Fibroblast of lung (primary cell): ENCODE data around the gene OR2S2. TPM values are rescaled to one million over a fixed set of nuclear protein-coding genes. Genes with fewer than 3 reads are reported as not detected.

Source experiments
- DNase-seq, 2 donors: peaks; one replicate each; pipeline versions ENCODE4 v3.0.0 to v3.0.0-alpha.2; 2010; ENCODE audit warnings: low read depth in 2 of 2
- H2AFZ ChIP-seq: 2 replicates; pipeline ENCODE4 v1.5.1; 2012; ENCODE audit warnings: low read length, control low read depth, inconsistent platforms
- H3K27ac ChIP-seq: 2 replicates; pipeline ENCODE4 v1.5.1; 2011; ENCODE audit warnings: low read length, control low read depth; ENCODE audit not compliant: insufficient read depth
- H3K27me3 ChIP-seq: 2 replicates; pipeline ENCODE4 v1.5.1; 2011; ENCODE audit warnings: mild to moderate bottlenecking, low read length; ENCODE audit not compliant: control insufficient read depth, insufficient read depth
- H3K36me3 ChIP-seq: 2 replicates; pipeline ENCODE4 v1.5.1; 2011; ENCODE audit warnings: low read length; ENCODE audit not compliant: control insufficient read depth, insufficient read depth
- H3K4me1 ChIP-seq: 2 replicates; pipeline ENCODE4 v1.5.1; 2011; ENCODE audit warnings: low read length; ENCODE audit not compliant: control insufficient read depth, insufficient read depth; ENCODE audit errors: extremely low read depth
- H3K4me2 ChIP-seq: 2 replicates; pipeline ENCODE4 v1.5.1; 2011; ENCODE audit warnings: low read length, control low read depth; ENCODE audit not compliant: insufficient read depth; ENCODE audit errors: extremely low read depth
- H3K4me3 ChIP-seq, 4 experiments: fragments of 200-600 bp in 1 of 4; sonication (generic) in 1 of 4; replicated peaks in 1 of 4; 2 replicates each; pipeline ENCODE4 v1.5.1; 2011 to 2016; ENCODE audit warnings: low read length in 4 of 4, low read depth in 3 of 4, mild to moderate bottlenecking in 3 of 4, control low read depth in 2 of 4, inconsistent platforms in 1 of 4, mixed read lengths in 1 of 4; ENCODE audit not compliant: insufficient read depth in 1 of 4; ENCODE audit errors: control extremely low read depth in 1 of 4
- H3K79me2 ChIP-seq: 2 replicates; pipeline ENCODE4 v1.5.1; 2012; ENCODE audit warnings: mild to moderate bottlenecking, low read length, inconsistent platforms; ENCODE audit not compliant: control insufficient read depth, insufficient read depth
- H3K9ac ChIP-seq: 2 replicates; pipeline ENCODE4 v1.5.1; 2011; ENCODE audit warnings: mild to moderate bottlenecking, low read length, control low read depth; ENCODE audit not compliant: insufficient read depth
- H3K9me3 ChIP-seq: 2 replicates; pipeline ENCODE4 v1.5.1; 2012; ENCODE audit warnings: low read depth, low read length; ENCODE audit not compliant: control insufficient read depth, insufficient read depth
- H4K20me1 ChIP-seq: 2 replicates; pipeline ENCODE4 v1.5.1; 2011; ENCODE audit warnings: low read length; ENCODE audit not compliant: control insufficient read depth, insufficient read depth; ENCODE audit errors: extremely low read depth
- CTCF ChIP-seq, 2 donors: IDR thresholded peaks in 1 of 2; conservative IDR thresholded peaks in 1 of 2; 1 replicate in 1 of 2; 2 replicates in 1 of 2; pipeline ENCODE4 v1.5.1; 2011 to 2012; ENCODE audit warnings: low read length in 2 of 2, control low read depth in 1 of 2, inconsistent platforms in 1 of 2, low read depth in 1 of 2, mild to moderate bottlenecking in 1 of 2
- EZH2 ChIP-seq: IDR thresholded peaks from 2 replicates; pipeline ENCODE4 v1.5.1; 2012; ENCODE audit warnings: low read length, control low read depth, mild to moderate bottlenecking; ENCODE audit errors: missing control alignments
- polyA plus RNA-seq, 2 donors: library from polyadenylated mRNA; depleted of rRNA in 1 of 2; stranded (reverse) in 1 of 2; unstranded in 1 of 2; fragments of >200 nt; gene quantifications; 2 replicates each; pipeline ENCODE4 v1.2.1, GENCODE V29; 2011 to 2012; ENCODE audit warnings: missing spikeins in 1 of 2
- total RNA-seq: library from RNA; depleted of rRNA; stranded (reverse); fragments of >200 nt; gene quantifications from 2 replicates; pipeline ENCODE4 v1.2.1, GENCODE V29; 2014

Gene OR2S2
- total and polyA plus RNA-seq, 2 donors (not counting 1 experiment from before 2014, with no cell fraction given), result 0.17 to 0.18 TPM

GRCh38 chr9:35919212-35920008, 38.5 kb downstream of the OR2S2 start:
- no peaks in the 10 kb centered on the region for H3K9me3 ChIP-seq
- no peak overlapping the region for H3K9ac ChIP-seq
- H4K20me1 ChIP-seq, result no peaks in the 10 kb centered on the region
- H3K79me2 ChIP-seq, result no peaks in the 10 kb centered on the region
- H3K4me3 ChIP-seq, result no peak overlapping the region
- no peaks in the 10 kb centered on the region for H3K36me3 ChIP-seq
- no peak overlapping the region for H2AFZ ChIP-seq
- TF ChIP-seq EZH2 (no peak), CTCF (conservative IDR thresholded peaks at IDR 0.05 in 1 of 2, IDR thresholded peaks at IDR 0.05 in 1 of 2; ENCODE audit: low read depth in 1 of 2, low read length in 2 of 2) (no peak)
- H3K27ac ChIP-seq, result no peak overlapping the region
- H3K27me3 ChIP-seq, result no peaks in the 10 kb centered on the region
- peaks cover 6% of the 10 kb centered on the region for H3K4me1 ChIP-seq
- no peak overlapping the region for H3K4me2 ChIP-seq
- peak in 1 of 2 donors; percentile 19 for DNase-seq

GRCh38 chr9:35918780-35919179, 39.2 kb downstream of the OR2S2 start:
- peaks cover 5% of the 10 kb centered on the region for H3K4me1 ChIP-seq
- no peak for DNase-seq
- no peaks in the 10 kb centered on the region for H4K20me1 ChIP-seq
- no peak for TF ChIP-seq EZH2
- TF ChIP-seq CTCF (conservative IDR thresholded peaks at IDR 0.05 in 1 of 2, IDR thresholded peaks at IDR 0.05 in 1 of 2; ENCODE audit: low read depth in 1 of 2, low read length in 2 of 2), result no peak
- H3K4me3 ChIP-seq, result no peak overlapping the region
- no peak overlapping the region for H3K27ac ChIP-seq
- no peaks in the 10 kb centered on the region for H3K79me2 ChIP-seq
- H3K4me2 ChIP-seq, result no peak overlapping the region
- no peaks in the 10 kb centered on the region for H3K27me3 ChIP-seq
- no peak overlapping the region for H3K9ac ChIP-seq
- no peak overlapping the region for H2AFZ ChIP-seq
- no peaks in the 10 kb centered on the region for H3K36me3 ChIP-seq
- no peaks in the 10 kb centered on the region for H3K9me3 ChIP-seq

GRCh38 chr9:35917261-35917660, 40.7 kb downstream of the OR2S2 start:
- no peak for DNase-seq
- TF ChIP-seq CTCF (conservative IDR thresholded peaks at IDR 0.05 in 1 of 2, IDR thresholded peaks at IDR 0.05 in 1 of 2; ENCODE audit: low read depth in 1 of 2, low read length in 2 of 2) (no peak), EZH2 (no peak)
- Histone ChIP-seq H2AFZ (no peak overlapping the region), H3K4me2 (no peak overlapping the region), H3K36me3 (no peaks in the 10 kb centered on the region), H3K9me3 (no peaks in the 10 kb centered on the region), H4K20me1 (no peaks in the 10 kb centered on the region), H3K4me1 (no peaks in the 10 kb centered on the region), H3K9ac (no peak overlapping the region), H3K27ac (no peak overlapping the region), H3K79me2 (no peaks in the 10 kb centered on the region), H3K27me3 (no peaks in the 10 kb centered on the region), H3K4me3 (no peak overlapping the region)
